Subcutaneous abdominal adipose tissue (tissue), 5 donors: ENCODE measurements around the gene GMDS.

Experiments
- H3K27ac ChIP-seq: one replicate; pipeline ENCODE4 v1.7.0; 2013; ENCODE audit warnings: low read depth, mild to moderate bottlenecking, inconsistent platforms, low read length, moderate library complexity
- H3K27me3 ChIP-seq, 5 donors: one replicate each; pipeline ENCODE4 v1.7.0; 2013; ENCODE audit warnings: low read length in 5 of 5, inconsistent platforms in 1 of 5; ENCODE audit not compliant: control insufficient read depth in 5 of 5, insufficient read depth in 4 of 5
- H3K36me3 ChIP-seq, 5 donors: one replicate each; pipeline ENCODE4 v1.7.0; 2013; ENCODE audit warnings: low read length in 5 of 5; ENCODE audit not compliant: control insufficient read depth in 5 of 5, insufficient read depth in 5 of 5
- H3K4me1 ChIP-seq, 5 donors: one replicate each; pipeline ENCODE4 v1.7.0; 2013; ENCODE audit warnings: low read length in 5 of 5, mild to moderate bottlenecking in 3 of 5, moderate library complexity in 1 of 5; ENCODE audit not compliant: control insufficient read depth in 5 of 5, insufficient read depth in 5 of 5
- H3K4me3 ChIP-seq, 5 donors: one replicate each; pipeline ENCODE4 v1.7.0; 2013; ENCODE audit warnings: low read length in 5 of 5, low read depth in 1 of 5
- H3K9ac ChIP-seq, 5 donors: one replicate each; pipeline ENCODE4 v1.7.0; 2013; ENCODE audit warnings: low read length in 5 of 5, mild to moderate bottlenecking in 4 of 5, moderate library complexity in 3 of 5
- H3K9me3 ChIP-seq, 5 donors: one replicate each; pipeline ENCODE4 v1.7.0; 2013; ENCODE audit warnings: low read length in 5 of 5; ENCODE audit not compliant: control insufficient read depth in 5 of 5
- donor health status: healthy.
- donor health status: healthy.
- donor health status: healthy.
- donor health status: healthy.
- donor health status: healthy.

Gene GMDS

GRCh38 chr6:2116496-2116895 lies 128.9 kb downstream of the GMDS start:
- no peaks in the 10 kb centered on the region for H3K27me3 ChIP-seq
- no peak overlapping the region for H3K27ac ChIP-seq
- no peaks in the 10 kb centered on the region for H3K9me3 ChIP-seq
- peaks cover 0 to 5% (median under 1%) of the 10 kb centered on the region in 5 donors for H3K4me1 ChIP-seq
- H3K36me3 ChIP-seq, result no peaks in the 10 kb centered on the region
- H3K4me3 ChIP-seq, result no peak overlapping the region
- no peak overlapping the region for H3K9ac ChIP-seq

- Histone ChIP-seq H3K27ac (no peak overlapping the region), H3K4me3 (no peak overlapping the region), H3K27me3 (no peaks in the 10 kb centered on the region), H3K4me1 (peaks cover 0 to 16% (median 9%) of the 10 kb centered on the region in 5 donors), H3K9ac (no peak overlapping the region), H3K9me3 (no peaks in the 10 kb centered on the region), H3K36me3 (no peaks in the 10 kb centered on the region)
Measured at GRCh38 chr6:2114100-2114499, 131.3 kb downstream of the GMDS start.

GRCh38 chr6:2111162-2111677 lies 134.2 kb downstream of the GMDS start:
- Histone ChIP-seq H3K9me3 (no peaks in the 10 kb centered on the region), H3K9ac (no peak overlapping the region), H3K36me3 (no peaks in the 10 kb centered on the region), H3K4me1 (peaks cover 0 to 16% (median 9%) of the 10 kb centered on the region in 5 donors), H3K27me3 (no peaks in the 10 kb centered on the region), H3K4me3 (peak overlapping the region in 1 of 5 donors; percentile 17), H3K27ac (no peak overlapping the region)

- peaks cover 0 to 16% (median 9%) of the 10 kb centered on the region in 5 donors for H3K4me1 ChIP-seq
- H3K27me3 ChIP-seq, result no peaks in the 10 kb centered on the region
- no peaks in the 10 kb centered on the region for H3K9me3 ChIP-seq
- H3K4me3 ChIP-seq, result peak overlapping the region in 2 of 5 donors; percentile 17 to 19
- no peak overlapping the region for H3K9ac ChIP-seq
- no peaks in the 10 kb centered on the region for H3K36me3 ChIP-seq
- H3K27ac ChIP-seq, result no peak overlapping the region
Measured at GRCh38 chr6:2110504-2110903, 134.9 kb downstream of the GMDS start.

- Histone ChIP-seq H3K9me3 (no peaks in the 10 kb centered on the region), H3K9ac (no peak overlapping the region), H3K27me3 (no peaks in the 10 kb centered on the region), H3K36me3 (no peaks in the 10 kb centered on the region), H3K4me1 (peaks cover 0 to 16% (median 9%) of the 10 kb centered on the region in 5 donors), H3K4me3 (no peak overlapping the region), H3K27ac (no peak overlapping the region)
Measured at GRCh38 chr6:2109796-2110195, 135.6 kb downstream of the GMDS start.

GRCh38 chr6:2108700-2109306 lies 136.6 kb downstream of the GMDS start:
- Histone ChIP-seq H3K27ac (no peak overlapping the region), H3K36me3 (no peaks in the 10 kb centered on the region)

GRCh38 chr6:2104524-2104880 lies 140.9 kb downstream of the GMDS start:
- Histone ChIP-seq H3K36me3 (no peaks in the 10 kb centered on the region), H3K4me3 (no peak overlapping the region), H3K9me3 (no peaks in the 10 kb centered on the region), H3K4me1 (peaks cover 0 to 18% (median 8%) of the 10 kb centered on the region in 5 donors), H3K27ac (no peak overlapping the region), H3K9ac (no peak overlapping the region), H3K27me3 (no peaks in the 10 kb centered on the region)

More at GRCh38 chr6:2108700-2109306, 136.6 kb downstream of the GMDS start:
- H3K9me3 ChIP-seq, result no peaks in the 10 kb centered on the region
- H3K9ac ChIP-seq, result no peak overlapping the region
- H3K27me3 ChIP-seq, result no peaks in the 10 kb centered on the region
- no peak overlapping the region for H3K4me3 ChIP-seq
- H3K4me1 ChIP-seq, result peaks cover 0 to 20% (median 9%) of the 10 kb centered on the region in 5 donors

GRCh38 chr6:2103765-2104523 lies 141.5 kb downstream of the GMDS start:
- no peaks in the 10 kb centered on the region for H3K9me3 ChIP-seq
- no peak overlapping the region for H3K27ac ChIP-seq
- H3K9ac ChIP-seq, result no peak overlapping the region
- no peaks in the 10 kb centered on the region for H3K36me3 ChIP-seq
- H3K4me1 ChIP-seq, result peaks cover 0 to 18% (median 8%) of the 10 kb centered on the region in 5 donors
- peak overlapping the region in 3 of 5 donors; percentile 11 to 36 (median 12) for H3K4me3 ChIP-seq
- H3K27me3 ChIP-seq, result no peaks in the 10 kb centered on the region

- Histone ChIP-seq H3K9me3 (no peaks in the 10 kb centered on the region), H3K27ac (no peak overlapping the region), H3K36me3 (no peaks in the 10 kb centered on the region), H3K27me3 (no peaks in the 10 kb centered on the region), H3K4me1 (peaks cover 0 to 18% (median 8%) of the 10 kb centered on the region in 5 donors), H3K4me3 (no peak overlapping the region), H3K9ac (no peak overlapping the region)
Measured at GRCh38 chr6:2102966-2103365, 142.4 kb downstream of the GMDS start.

- Histone ChIP-seq H3K27me3 (no peaks in the 10 kb centered on the region), H3K9me3 (no peaks in the 10 kb centered on the region), H3K9ac (no peak overlapping the region), H3K27ac (no peak overlapping the region), H3K36me3 (no peaks in the 10 kb centered on the region), H3K4me3 (no peak overlapping the region), H3K4me1 (peaks cover 0 to 18% (median 8%) of the 10 kb centered on the region in 5 donors)
Measured at GRCh38 chr6:2102316-2102883, 143.0 kb downstream of the GMDS start.
